HPDE6-E6E7 (cell line): ENCODE results near the gene B3GNT5.

Source experiments
- DNase-seq: peaks from one replicate; pipeline ENCODE4 v3.0.0; 2011; ENCODE audit warnings: missing footprints; ENCODE audit errors: extremely low spot score

Gene B3GNT5, protein sequence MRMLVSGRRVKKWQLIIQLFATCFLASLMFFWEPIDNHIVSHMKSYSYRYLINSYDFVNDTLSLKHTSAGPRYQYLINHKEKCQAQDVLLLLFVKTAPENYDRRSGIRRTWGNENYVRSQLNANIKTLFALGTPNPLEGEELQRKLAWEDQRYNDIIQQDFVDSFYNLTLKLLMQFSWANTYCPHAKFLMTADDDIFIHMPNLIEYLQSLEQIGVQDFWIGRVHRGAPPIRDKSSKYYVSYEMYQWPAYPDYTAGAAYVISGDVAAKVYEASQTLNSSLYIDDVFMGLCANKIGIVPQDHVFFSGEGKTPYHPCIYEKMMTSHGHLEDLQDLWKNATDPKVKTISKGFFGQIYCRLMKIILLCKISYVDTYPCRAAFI

GRCh38 chr3:183252973-183253527, at the start of gene B3GNT5:
Gene B3GNT5 (plus strand): TSS chr3:183253253. CDS start chr3:183269799, 16,546 bp downstream.
- DNase-seq: peak; percentile 56

DNA sequence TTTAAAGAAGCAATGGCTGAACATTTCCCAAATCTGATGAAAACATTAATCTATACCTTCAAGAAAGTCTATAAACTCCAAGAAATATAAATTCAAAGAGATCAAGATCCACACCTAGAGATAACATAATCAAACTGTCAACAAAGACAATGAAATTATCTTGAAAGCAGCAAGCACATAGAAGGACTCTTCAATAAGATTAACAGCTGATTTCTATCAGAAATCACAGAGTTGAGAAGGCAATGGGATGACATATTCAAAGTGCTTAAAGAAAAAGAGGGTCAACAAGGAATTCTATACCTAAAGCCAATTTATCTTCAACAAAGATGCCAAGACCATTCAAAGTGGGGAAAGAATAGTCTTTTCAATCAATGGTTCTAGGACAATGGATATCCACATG, 49.4 kb upstream of the B3GNT5 start:
- no peak for DNase-seq

GRCh38 chr3:183208260-183208659, 44.8 kb upstream of the B3GNT5 start:
- DNase-seq: no peak

GRCh38 chr3:183208800-183209199, 44.3 kb upstream of the B3GNT5 start:
- no peak for DNase-seq

- DNase-seq: no peak
These were observed 42.7 kb upstream of the B3GNT5 start for GRCh38 chr3:183210341-183210740.

DNA sequence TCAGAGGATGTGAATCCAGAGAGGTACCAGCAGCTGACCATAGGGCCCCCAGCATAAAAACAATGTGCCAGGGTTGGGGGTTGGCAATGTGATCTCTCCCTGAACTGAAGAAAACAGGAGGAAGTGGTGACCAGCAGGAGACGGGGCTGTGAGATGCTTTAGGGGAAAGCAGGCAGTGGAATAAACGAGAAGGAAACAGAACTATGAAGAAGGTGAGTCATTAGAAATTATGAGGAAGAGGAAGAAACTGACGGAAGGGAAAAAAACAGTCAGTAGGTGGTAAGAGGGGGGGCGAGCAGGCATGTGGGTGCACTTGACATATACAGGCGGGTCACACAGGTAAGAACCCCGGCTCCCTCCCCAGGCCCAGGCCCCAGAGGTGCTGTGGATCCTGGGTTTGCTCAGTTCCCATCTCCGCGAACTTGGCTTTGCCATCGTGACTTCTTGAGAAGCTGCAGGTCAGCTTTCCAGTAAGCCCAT, 42.2 kb upstream of the B3GNT5 start:
- DNase-seq: no peak

GRCh38 chr3:183211352-183211751, 41.7 kb upstream of the B3GNT5 start:
- no peak for DNase-seq

DNA sequence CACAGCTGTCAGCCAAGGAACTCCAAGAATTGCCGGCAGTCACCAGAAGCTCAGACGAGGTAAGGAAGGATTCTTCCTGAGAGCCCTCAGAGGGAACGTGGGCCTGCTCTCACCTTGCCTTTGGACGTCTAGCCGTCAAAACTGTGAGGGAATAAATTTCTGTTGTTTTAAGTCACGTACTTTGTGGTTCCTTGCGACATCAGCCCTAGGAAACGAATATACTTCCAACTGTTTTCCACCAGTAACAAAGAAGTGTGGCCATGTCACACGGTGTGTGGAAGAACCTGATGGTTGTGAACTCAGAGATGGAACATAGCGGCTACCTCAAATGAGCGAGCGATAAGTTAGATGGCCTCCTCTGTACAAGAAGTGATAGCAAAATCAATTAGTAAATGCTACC, 41.0 kb upstream of the B3GNT5 start:
- DNase-seq: no peak

DNA sequence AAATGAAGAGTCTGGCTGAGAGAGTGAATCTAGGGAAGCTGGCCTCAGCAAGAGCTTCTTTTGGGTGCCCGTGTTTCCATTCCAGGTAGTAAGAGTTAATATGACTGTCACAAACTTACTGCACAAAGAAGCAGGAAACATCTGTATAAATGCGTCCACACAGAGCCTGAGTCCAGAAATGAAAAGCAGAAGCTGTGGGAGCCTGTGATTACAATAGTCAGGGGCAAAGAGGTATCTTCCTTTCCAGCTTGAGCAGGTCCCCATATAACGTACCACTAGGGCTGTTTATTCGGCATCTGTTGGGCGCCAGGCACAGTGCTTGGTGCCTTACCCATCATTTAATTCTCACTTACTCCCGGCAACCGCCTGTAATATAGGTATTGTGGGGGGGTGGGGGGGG, 40.5 kb upstream of the B3GNT5 start:
- DNase-seq: no peak

DNA sequence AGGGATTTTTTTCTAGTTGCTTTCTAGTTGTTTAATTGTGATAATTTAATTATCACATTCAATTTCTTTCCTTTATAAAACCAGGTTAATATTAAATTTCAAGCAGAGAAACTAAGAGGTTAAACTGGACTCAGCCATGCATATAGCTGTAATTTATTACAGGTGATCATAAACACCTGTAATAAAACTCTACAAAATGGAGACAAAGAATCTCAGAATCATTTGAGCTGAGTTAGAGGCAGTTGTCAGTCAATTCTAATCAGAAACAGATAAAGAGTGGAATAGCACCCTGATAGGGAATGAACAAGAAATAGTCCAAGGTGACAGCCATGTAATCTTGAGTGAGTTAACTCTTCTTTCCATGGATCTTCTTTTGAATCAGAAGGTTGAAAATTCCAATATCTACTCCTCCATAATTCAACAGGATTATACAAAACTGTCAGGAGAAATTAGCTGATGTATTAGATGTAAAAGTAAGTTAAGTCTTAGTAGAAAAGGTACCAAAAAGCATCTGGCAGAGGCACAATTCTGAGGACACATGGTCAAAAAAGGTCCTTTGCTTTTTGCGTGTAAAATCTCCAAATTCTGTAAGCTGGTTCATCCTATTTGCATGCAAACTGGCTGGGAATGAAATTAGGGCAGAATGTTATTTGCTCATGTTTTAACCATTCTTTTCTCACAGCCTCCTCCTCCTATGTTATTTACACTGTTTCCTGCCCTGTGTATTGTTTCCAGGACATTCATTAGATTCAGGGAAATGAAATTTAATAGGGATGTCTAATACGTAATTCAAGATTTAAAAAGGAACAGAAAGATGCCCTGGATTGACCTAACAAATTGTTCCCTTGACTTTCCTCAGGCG, 39.4 kb upstream of the B3GNT5 start:
- no peak for DNase-seq

DNA sequence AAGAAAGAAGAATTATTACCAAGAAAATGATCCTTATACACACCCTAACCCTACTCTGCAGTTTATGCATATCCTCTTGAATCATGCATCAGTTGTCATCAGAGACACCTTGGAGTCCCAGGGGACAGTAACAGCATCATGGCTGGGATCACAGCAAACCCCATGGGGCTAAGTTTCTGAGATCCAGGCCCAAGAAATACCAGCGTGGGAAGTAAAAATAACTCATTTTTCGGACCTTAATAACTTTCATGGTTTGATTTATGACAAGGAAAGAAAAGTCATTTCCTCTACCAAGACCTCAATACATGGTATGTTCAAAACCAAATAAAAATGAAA, 38.8 kb upstream of the B3GNT5 start:
- DNase-seq: no peak

- no peak for DNase-seq
These were observed 37.4 kb upstream of the B3GNT5 start for GRCh38 chr3:183215591-183216202.

GRCh38 chr3:183217548-183218332, 35.3 kb upstream of the B3GNT5 start:
- DNase-seq: no peak

- DNase-seq: no peak
These were observed 34.2 kb upstream of the B3GNT5 start for GRCh38 chr3:183218826-183219225.

- peak; percentile 47 for DNase-seq
These were observed 32.2 kb upstream of the B3GNT5 start for GRCh38 chr3:183220828-183221227.

- no peak for DNase-seq
These were observed 30.3 kb upstream of the B3GNT5 start for GRCh38 chr3:183222631-183223235.

DNA sequence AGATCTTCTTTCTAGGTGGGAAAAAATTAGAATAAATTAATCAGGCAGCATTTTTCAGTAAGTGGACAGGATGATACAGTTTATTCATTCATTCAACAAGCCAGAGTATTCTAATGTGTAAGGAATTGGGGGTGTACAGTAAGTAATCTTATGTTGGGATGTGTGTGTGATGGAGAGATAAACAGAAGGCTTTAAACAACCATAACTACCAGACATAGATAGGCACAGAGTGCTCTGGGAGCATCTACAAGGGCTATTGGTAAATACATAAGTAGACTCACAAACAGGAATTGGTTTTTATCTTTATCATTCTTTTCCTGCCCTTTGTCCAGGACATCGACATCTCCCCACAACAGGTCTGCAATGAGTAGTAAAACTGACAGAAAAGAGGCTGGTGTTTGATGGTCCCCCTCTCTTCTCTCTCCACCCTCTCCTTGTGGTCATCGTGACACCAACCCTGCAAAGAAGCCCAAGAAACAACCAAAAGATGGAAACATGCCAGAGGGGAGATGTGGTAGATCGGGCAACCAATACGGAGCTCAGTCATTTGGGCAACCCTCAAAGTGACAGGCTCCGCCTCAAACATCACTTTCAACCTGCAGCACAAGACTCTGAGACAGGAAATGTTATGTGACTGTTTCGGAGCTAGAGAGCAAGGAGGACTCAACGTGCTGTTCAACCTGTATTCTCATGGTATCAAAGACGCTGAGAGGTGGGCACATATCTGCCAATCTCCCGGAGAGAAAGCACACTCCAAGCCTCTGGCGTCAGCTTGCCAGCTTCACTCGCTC, 28.7 kb upstream of the B3GNT5 start:
- DNase-seq: no peak

DNA sequence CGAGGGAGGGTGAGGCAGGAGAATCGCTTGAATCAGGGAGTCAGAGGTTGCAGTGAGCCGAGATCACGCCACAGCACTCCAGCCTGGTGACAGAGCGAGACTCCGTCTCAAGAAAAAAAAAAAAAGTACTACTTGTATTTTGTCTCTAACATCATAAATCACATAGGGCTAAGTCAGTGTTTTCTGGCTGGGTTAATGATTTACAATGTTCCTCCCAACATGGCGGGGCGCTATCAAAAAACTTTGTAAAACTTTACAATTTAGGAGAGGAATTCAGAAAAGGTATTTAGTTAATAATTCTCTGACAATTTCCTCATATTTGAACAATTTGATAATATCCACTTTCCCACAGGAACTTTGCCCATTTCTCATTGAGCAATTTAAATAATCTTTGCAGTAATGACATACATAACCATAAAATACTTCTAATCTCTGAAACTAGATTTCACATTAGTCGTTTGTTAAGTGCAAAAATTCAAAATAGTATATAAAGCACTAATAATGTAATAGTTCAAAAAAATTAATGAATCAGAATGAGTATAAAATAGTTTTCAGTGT, 26.6 kb upstream of the B3GNT5 start:
- DNase-seq: no peak

DNA sequence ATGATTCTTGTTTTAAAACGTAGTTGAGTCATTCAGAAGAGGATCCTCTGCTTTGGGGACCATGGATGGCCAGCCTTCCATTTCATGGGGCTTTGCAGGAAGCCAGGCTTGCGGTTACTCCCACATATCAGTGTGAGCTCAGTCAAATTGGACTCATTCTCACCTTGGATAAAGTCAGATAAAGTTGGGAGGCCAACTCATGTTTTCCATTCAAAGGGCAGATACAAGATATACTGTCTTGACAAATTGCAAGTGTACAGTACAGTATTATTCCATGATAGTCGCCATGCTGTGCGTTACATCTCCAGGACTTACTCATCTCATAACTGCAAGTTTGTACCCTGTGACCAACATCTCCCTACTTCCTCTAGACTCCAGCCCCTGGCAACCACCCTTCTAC, 25.5 kb upstream of the B3GNT5 start:
- DNase-seq: no peak

DNA sequence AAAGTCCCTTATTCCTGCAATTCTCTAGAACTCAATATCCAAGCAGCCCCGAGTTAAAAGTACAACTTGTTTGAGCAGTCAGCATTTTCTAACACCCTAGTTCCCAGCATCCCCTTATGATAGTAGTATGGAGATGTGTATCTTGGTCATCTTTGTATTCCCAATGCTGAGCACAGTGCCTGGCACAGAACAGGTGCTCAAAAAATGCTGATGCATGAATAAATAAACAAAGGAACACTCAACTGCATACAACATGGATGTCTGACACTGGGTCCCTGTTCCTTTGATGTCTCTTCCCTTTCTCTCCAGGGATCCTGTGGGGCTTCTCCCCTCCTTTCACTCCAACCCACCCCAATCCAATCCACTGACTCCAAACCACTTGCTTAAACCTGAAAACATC, 23.9 kb upstream of the B3GNT5 start:
- DNase-seq: no peak
